ENCODE data around the gene ZNF630.
"Not testable (repeated sequence)": the region's sequence is repeated elsewhere in the genome, so short reads cannot be mapped to it uniquely, and the experiment has no call there.

The ZNF630 gene

DNA sequence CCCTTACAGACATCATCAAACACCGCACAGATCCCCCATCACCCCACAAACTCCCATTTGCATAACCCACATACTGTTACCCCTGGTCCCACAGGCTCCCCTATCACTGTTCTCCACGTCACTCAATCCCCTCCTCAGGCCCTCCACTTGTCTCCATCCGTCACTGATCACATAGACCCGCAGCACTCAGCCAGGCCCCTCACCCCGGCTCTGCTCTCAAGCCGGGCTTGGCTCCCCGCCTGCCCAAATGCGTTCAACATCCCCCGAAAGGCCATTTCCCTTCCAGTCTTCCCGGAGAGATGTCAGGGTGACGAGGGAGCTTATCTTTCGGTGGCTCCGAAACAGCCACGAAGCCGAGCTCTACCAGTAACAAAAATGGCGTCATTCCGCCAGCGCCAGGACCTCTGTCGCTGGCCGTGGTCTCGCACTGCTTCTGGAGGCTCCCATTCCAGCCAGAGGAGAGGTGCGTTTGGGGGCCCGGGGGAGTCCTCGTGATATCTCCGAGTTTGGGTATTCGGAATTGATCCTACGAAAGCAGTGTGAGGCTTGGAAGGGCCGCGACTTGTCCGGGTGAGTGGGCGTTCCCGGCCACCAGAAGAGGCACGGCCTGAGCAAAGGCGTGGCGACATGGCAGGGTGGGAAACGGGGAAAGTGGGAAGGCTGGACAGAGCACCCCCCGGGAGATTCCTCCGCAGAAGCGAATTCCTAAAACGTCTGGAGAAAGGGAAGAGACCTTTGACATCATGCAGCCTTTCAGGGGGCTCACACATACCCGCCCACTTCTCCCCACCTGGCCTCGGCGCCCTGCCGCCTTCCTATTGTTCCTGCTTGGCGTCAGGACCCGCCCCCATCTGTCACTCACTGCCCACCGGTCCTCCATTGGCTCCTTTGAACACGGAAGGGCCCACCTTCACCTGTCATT, at the start of gene ZNF630:
TSS of gene ZNF630 (minus strand) at position 577 of the 922 bp plus-strand sequence. CDS start 4,754 bp downstream, outside the sequence.
- peak within 1 kb of the TSS; percentile 89; the same call in 1 of the 2 replicates for H3K4me3 ChIP-seq (ENCODE audit: low read length)
- DNase-seq (ENCODE audit: low read depth, low spot score): no peak
- no peaks in the 10 kb centered on the region for H3K36me3 ChIP-seq (ENCODE audit: control insufficient read depth, insufficient read depth, low read length)
- no peak within 1 kb of the TSS for H3K27ac ChIP-seq (ENCODE audit: low read length)
- no CpG with 5 or more reads among the region's 48 CpGs for WGBS (ENCODE audit: insufficient coverage, insufficient read length)
- H3K27me3 ChIP-seq (ENCODE audit: control insufficient read depth, insufficient read depth, low read length): no peaks in the 10 kb centered on the region
- no peaks in the 10 kb centered on the region for H3K4me1 ChIP-seq (ENCODE audit: control insufficient read depth, insufficient read depth, low read length)
- no peaks in the 10 kb centered on the region for H3K9me3 ChIP-seq (ENCODE audit: control insufficient read depth, insufficient read depth, low read length)

- no CpG with 5 or more reads among the region's 6 CpGs for WGBS (ENCODE audit: insufficient coverage, insufficient read length)
- H3K9me3 ChIP-seq (ENCODE audit: control insufficient read depth, insufficient read depth, low read length): no peaks in the 10 kb centered on the region
- H3K4me3 ChIP-seq (ENCODE audit: low read length): no peak overlapping the region
- no peaks in the 10 kb centered on the region for H3K36me3 ChIP-seq (ENCODE audit: control insufficient read depth, insufficient read depth, low read length)
- H3K27me3 ChIP-seq (ENCODE audit: control insufficient read depth, insufficient read depth, low read length): no peaks in the 10 kb centered on the region
- no peak for DNase-seq (ENCODE audit: low read depth, low spot score)
- H3K27ac ChIP-seq (ENCODE audit: low read length): no peak overlapping the region
- no peaks in the 10 kb centered on the region for H3K4me1 ChIP-seq (ENCODE audit: control insufficient read depth, insufficient read depth, low read length)
Observed at GRCh38 chrX:48107717-48108116, 36.3 kb upstream of the ZNF630 start.

GRCh38 chrX:48102874-48103374, 31.5 kb upstream of the ZNF630 start:
- Histone ChIP-seq H3K4me3 (ENCODE audit: low read length) (no peak overlapping the region), H3K36me3 (ENCODE audit: control insufficient read depth, insufficient read depth, low read length) (no peaks in the 10 kb centered on the region), H3K4me1 (ENCODE audit: control insufficient read depth, insufficient read depth, low read length) (no peaks in the 10 kb centered on the region), H3K27ac (ENCODE audit: low read length) (no peak overlapping the region), H3K27me3 (ENCODE audit: control insufficient read depth, insufficient read depth, low read length) (no peaks in the 10 kb centered on the region), H3K9me3 (ENCODE audit: control insufficient read depth, insufficient read depth, low read length) (no peaks in the 10 kb centered on the region)
- no peak for DNase-seq (ENCODE audit: low read depth, low spot score)
- no CpG with 5 or more reads among the region's 6 CpGs for WGBS (ENCODE audit: insufficient coverage, insufficient read length)

DNA sequence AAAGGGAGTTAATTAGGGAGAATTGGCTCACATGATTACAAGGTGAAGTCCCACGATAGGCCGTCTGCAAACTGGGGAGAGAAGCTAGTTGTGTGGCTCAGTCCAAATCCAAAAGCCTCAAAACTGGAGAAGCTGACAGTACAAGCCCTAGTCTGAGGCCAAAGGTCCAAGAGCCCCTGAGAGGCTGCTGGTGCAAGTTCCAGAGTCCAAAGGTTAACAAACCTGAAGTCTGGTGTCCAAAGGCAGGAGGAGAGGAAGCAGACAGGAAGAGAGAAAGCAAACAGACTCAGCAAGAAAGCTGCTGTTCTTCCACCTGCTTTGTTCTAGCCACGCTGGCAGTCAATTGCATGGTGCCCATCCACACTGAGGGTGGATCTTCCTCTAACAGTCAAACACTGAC, 30.0 kb upstream of the ZNF630 start:
- Histone ChIP-seq H3K4me1 (ENCODE audit: control insufficient read depth, insufficient read depth, low read length) (no peaks in the 10 kb centered on the region), H3K27me3 (ENCODE audit: control insufficient read depth, insufficient read depth, low read length) (no peaks in the 10 kb centered on the region), H3K27ac (ENCODE audit: low read length) (no peak overlapping the region), H3K9me3 (ENCODE audit: control insufficient read depth, insufficient read depth, low read length) (no peaks in the 10 kb centered on the region), H3K4me3 (ENCODE audit: low read length) (no peak overlapping the region), H3K36me3 (ENCODE audit: control insufficient read depth, insufficient read depth, low read length) (no peaks in the 10 kb centered on the region)
- no CpG with 5 or more reads among the region's 3 CpGs for WGBS (ENCODE audit: insufficient coverage, insufficient read length)
- no peak for DNase-seq (ENCODE audit: low read depth, low spot score)

GRCh38 chrX:48092558-48092957, 21.1 kb upstream of the ZNF630 start:
- not testable (repeated sequence) for H3K4me1 ChIP-seq (ENCODE audit: control insufficient read depth, insufficient read depth, low read length); H3K27me3 ChIP-seq (ENCODE audit: control insufficient read depth, insufficient read depth, low read length); H3K36me3 ChIP-seq (ENCODE audit: control insufficient read depth, insufficient read depth, low read length); DNase-seq (ENCODE audit: low read depth, low spot score); H3K27ac ChIP-seq (ENCODE audit: low read length); H3K4me3 ChIP-seq (ENCODE audit: low read length); H3K9me3 ChIP-seq (ENCODE audit: control insufficient read depth, insufficient read depth, low read length)
- no CpG with 5 or more reads among the region's 3 CpGs for WGBS (ENCODE audit: insufficient coverage, insufficient read length)

GRCh38 chrX:48090123-48090522, 18.7 kb upstream of the ZNF630 start:
- H3K27ac ChIP-seq (ENCODE audit: low read length): no peak overlapping the region
- no peak for DNase-seq (ENCODE audit: low read depth, low spot score)

DNA sequence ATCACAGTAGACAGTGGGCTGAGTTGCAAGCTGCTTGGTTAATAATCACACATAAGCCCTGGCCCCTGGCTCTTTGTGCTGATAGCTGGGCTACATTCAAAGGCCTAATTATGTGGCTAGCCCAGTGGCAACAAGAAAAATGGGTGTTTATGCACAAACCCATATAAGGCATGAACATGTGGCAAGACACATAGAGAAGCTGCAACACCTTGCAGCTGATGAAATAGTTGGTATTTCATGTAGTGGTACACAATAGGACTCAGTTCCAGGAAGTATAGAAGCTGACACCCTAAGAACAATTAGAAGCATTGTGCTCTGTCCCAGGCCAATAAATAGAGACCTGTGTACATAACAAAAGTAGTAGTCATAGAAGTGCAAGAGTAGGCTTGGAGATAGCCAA, 14.6 kb upstream of the ZNF630 start:
- no peak for DNase-seq (ENCODE audit: low read depth, low spot score)
- H3K9me3 ChIP-seq (ENCODE audit: control insufficient read depth, insufficient read depth, low read length): no peaks in the 10 kb centered on the region
- no peaks in the 10 kb centered on the region for H3K27me3 ChIP-seq (ENCODE audit: control insufficient read depth, insufficient read depth, low read length)
- no peak overlapping the region for H3K4me3 ChIP-seq (ENCODE audit: low read length)
- H3K27ac ChIP-seq (ENCODE audit: low read length): no peak overlapping the region
- H3K36me3 ChIP-seq (ENCODE audit: control insufficient read depth, insufficient read depth, low read length): no peaks in the 10 kb centered on the region
- H3K4me1 ChIP-seq (ENCODE audit: control insufficient read depth, insufficient read depth, low read length): no peaks in the 10 kb centered on the region

More at GRCh38 chrX:48090123-48090522, 18.7 kb upstream of the ZNF630 start:
- H3K4me3 ChIP-seq (ENCODE audit: low read length): no peak overlapping the region
- no peaks in the 10 kb centered on the region for H3K4me1 ChIP-seq (ENCODE audit: control insufficient read depth, insufficient read depth, low read length)
- no peaks in the 10 kb centered on the region for H3K9me3 ChIP-seq (ENCODE audit: control insufficient read depth, insufficient read depth, low read length)
- no peaks in the 10 kb centered on the region for H3K36me3 ChIP-seq (ENCODE audit: control insufficient read depth, insufficient read depth, low read length)
- no peaks in the 10 kb centered on the region for H3K27me3 ChIP-seq (ENCODE audit: control insufficient read depth, insufficient read depth, low read length)
- no CpG with 5 or more reads among the region's 5 CpGs for WGBS (ENCODE audit: insufficient coverage, insufficient read length)

GRCh38 chrX:48083706-48084105, 12.3 kb upstream of the ZNF630 start:
- Histone ChIP-seq H3K27ac (ENCODE audit: low read length) (no peak overlapping the region), H3K9me3 (ENCODE audit: control insufficient read depth, insufficient read depth, low read length) (no peaks in the 10 kb centered on the region), H3K4me1 (ENCODE audit: control insufficient read depth, insufficient read depth, low read length) (no peaks in the 10 kb centered on the region), H3K4me3 (ENCODE audit: low read length) (no peak overlapping the region), H3K27me3 (ENCODE audit: control insufficient read depth, insufficient read depth, low read length) (no peaks in the 10 kb centered on the region), H3K36me3 (ENCODE audit: control insufficient read depth, insufficient read depth, low read length) (no peaks in the 10 kb centered on the region)
- no peak for DNase-seq (ENCODE audit: low read depth, low spot score)
- no CpG with 5 or more reads among the region's 5 CpGs for WGBS (ENCODE audit: insufficient coverage, insufficient read length)

DNA sequence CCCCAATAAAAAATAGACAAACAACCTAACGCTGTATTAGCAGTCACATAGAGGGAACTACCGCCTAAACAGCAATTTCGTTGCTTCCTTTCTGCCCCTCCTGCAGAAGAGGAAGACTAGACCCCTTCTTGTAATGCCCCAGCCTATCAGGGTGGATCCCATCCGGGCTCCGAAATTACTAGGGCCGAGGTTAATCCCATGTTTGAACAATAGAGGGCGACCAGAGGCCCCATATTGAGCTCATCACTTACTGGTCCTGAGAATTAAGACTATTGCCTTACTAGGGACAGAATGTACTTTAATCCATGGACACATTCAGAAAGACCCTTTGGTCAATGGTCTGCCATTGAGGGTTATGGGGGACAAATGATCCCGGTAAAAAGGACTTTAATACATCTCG, 11.8 kb upstream of the ZNF630 start:
- DNase-seq (ENCODE audit: low read depth, low spot score): no peak
- no peaks in the 10 kb centered on the region for H3K27me3 ChIP-seq (ENCODE audit: control insufficient read depth, insufficient read depth, low read length)
- no peaks in the 10 kb centered on the region for H3K4me1 ChIP-seq (ENCODE audit: control insufficient read depth, insufficient read depth, low read length)
- no peaks in the 10 kb centered on the region for H3K36me3 ChIP-seq (ENCODE audit: control insufficient read depth, insufficient read depth, low read length)
- no CpG with 5 or more reads among the region's 9 CpGs for WGBS (ENCODE audit: insufficient coverage, insufficient read length)
- H3K9me3 ChIP-seq (ENCODE audit: control insufficient read depth, insufficient read depth, low read length): no peaks in the 10 kb centered on the region
- H3K27ac ChIP-seq (ENCODE audit: low read length): no peak overlapping the region
- no peak overlapping the region for H3K4me3 ChIP-seq (ENCODE audit: low read length)

DNA sequence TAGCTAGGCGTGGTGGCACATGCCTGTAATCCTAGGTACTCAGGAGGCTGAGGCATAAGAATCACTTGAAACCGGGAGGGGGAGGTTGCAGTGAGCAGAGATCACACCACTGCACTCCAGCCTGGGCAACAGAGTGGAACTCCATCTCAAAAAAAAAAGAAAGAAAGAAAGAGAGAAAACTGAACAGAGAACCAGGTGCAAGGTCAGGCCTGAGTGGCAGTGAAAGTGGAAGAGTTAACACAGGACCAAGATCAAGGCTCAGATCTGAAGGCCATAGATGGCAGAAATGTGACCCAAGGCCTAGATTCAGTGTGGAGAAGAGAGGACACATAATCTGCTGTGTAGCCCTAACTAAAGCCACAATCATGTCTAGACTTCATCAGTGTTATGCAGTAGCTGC, 4.9 kb upstream of the ZNF630 start:
- Histone ChIP-seq H3K27me3 (ENCODE audit: control insufficient read depth, insufficient read depth, low read length) (no peaks in the 10 kb centered on the region), H3K4me3 (ENCODE audit: low read length) (no peak overlapping the region), H3K9me3 (ENCODE audit: control insufficient read depth, insufficient read depth, low read length) (no peaks in the 10 kb centered on the region), H3K4me1 (ENCODE audit: control insufficient read depth, insufficient read depth, low read length) (no peaks in the 10 kb centered on the region), H3K36me3 (ENCODE audit: control insufficient read depth, insufficient read depth, low read length) (no peaks in the 10 kb centered on the region), H3K27ac (ENCODE audit: low read length) (no peak overlapping the region)
- no CpG with 5 or more reads among the region's 2 CpGs for WGBS (ENCODE audit: insufficient coverage, insufficient read length)
- DNase-seq (ENCODE audit: low read depth, low spot score): no peak

Data from iPS DF 6.9 (cell line).